PC-3 (cell line): ENCODE results near the gene SCARB1. TPM values are rescaled to one million over a fixed set of nuclear protein-coding genes. Genes with fewer than 3 reads are reported as not detected.

Experiments
- ATAC-seq: fragments of 200-7000 bp; cut with Tn5 transposase; 2 replicates; pipeline ENCODE4 v1.9.1; 2020; ENCODE audit warnings: mild to moderate bottlenecking, moderate library complexity
- BruUV-seq: library from RNA; stranded (reverse); fragments of 400-500 nt; replicated peaks from 2 replicates; lab custom pipeline; 2021; lab: Mats Ljungman, UMichigan
- CTCF ChIA-PET: fragments of 300-600 bp; sonication (Branson Sonifier 250); formaldehyde crosslinking; loops from one replicate; lab custom pipeline; 2022; ENCODE audit warnings: antibody characterized with exemption; lab: Charles Lee
- POLR2A ChIA-PET: fragments of 300-600 bp; sonication (Branson Sonifier 250); formaldehyde crosslinking; loops from one replicate; lab custom pipeline; 2022; ENCODE audit warnings: antibody characterized with exemption; ENCODE audit not compliant: unreplicated experiment; lab: Charles Lee
- DNase-seq: peaks from one replicate; pipeline ENCODE4 v3.0.0-alpha.2; 2015
- H2AFZ ChIP-seq: fragments of 300-600 bp; sonication (generic); 2 replicates; pipeline ENCODE4 v1.6.0; 2016; ENCODE audit warnings: antibody characterized with exemption, low read length
- H3F3A ChIP-seq: fragments of 300-600 bp; sonication (generic); one replicate; pipeline ENCODE4 v1.6.0; 2017; ENCODE audit warnings: antibody characterized with exemption, low read length, control low read depth, mild to moderate bottlenecking; ENCODE audit not compliant: unreplicated experiment
- H3K27ac ChIP-seq: fragments of 300-600 bp; sonication (generic); 2 replicates; pipeline ENCODE4 v1.5.1; 2016; ENCODE audit warnings: mild to moderate bottlenecking, low read length
- H3K27me3 ChIP-seq: fragments of 300-600 bp; sonication (generic); 2 replicates; pipeline ENCODE4 v1.6.1; 2016; ENCODE audit warnings: low read length, mixed read lengths
- H3K36me3 ChIP-seq: fragments of 300-600 bp; sonication (generic); 2 replicates; pipeline ENCODE4 v1.6.1; 2016; ENCODE audit warnings: low read depth, mixed run types, low read length, mixed read lengths
- H3K4me1 ChIP-seq: fragments of 300-600 bp; sonication (generic); 2 replicates; pipeline ENCODE4 v1.5.1; 2016; ENCODE audit warnings: low read length; ENCODE audit not compliant: insufficient read depth
- H3K4me2 ChIP-seq: fragments of 300-600 bp; sonication (generic); 2 replicates; pipeline ENCODE4 v1.6.0; 2016; ENCODE audit warnings: low read length
- H3K4me3 ChIP-seq: fragments of 300-600 bp; sonication (generic); 2 replicates; pipeline ENCODE4 v1.5.1; 2016; ENCODE audit warnings: mild to moderate bottlenecking, low read length, mixed read lengths
- H3K79me2 ChIP-seq: fragments of 300-600 bp; sonication (generic); 2 replicates; pipeline ENCODE4 v1.6.1; 2017; ENCODE audit warnings: low read length, mixed read lengths
- H3K9ac ChIP-seq: fragments of 300-600 bp; sonication (generic); 2 replicates; pipeline ENCODE4 v1.6.0; 2016; ENCODE audit warnings: mild to moderate bottlenecking, low read length
- H3K9me2 ChIP-seq: fragments of 300-600 bp; sonication (generic); replicated peaks from 2 replicates; pipeline ENCODE4 v1.6.1; 2016; ENCODE audit warnings: mixed run types, low read length, mixed read lengths
- H3K9me3 ChIP-seq: fragments of 300-600 bp; sonication (generic); 2 replicates; pipeline ENCODE4 v1.6.1; 2016; ENCODE audit warnings: low read length, mixed read lengths
- H4K20me1 ChIP-seq: fragments of 300-600 bp; sonication (generic); 2 replicates; pipeline ENCODE4 v1.6.1; 2016; ENCODE audit warnings: low read length, mixed read lengths
- CTCF ChIP-seq: fragments of 300-600 bp; sonication (generic); conservative IDR thresholded peaks from 2 replicates; pipeline ENCODE4 v1.5.1; 2017; ENCODE audit warnings: antibody characterized with exemption, low read depth, mild to moderate bottlenecking, low read length
- EZH2 ChIP-seq: fragments of 300-600 bp; sonication (generic); IDR thresholded peaks from one replicate; pipeline ENCODE4 v1.6.1; 2017; ENCODE audit warnings: antibody characterized with exemption, mild to moderate bottlenecking, low read length; ENCODE audit not compliant: unreplicated experiment
- EZH2phosphoT487 ChIP-seq: fragments of 300-600 bp; sonication (generic); IDR thresholded peaks from 2 replicates; pipeline ENCODE4 v1.6.1; 2018; ENCODE audit warnings: mild to moderate bottlenecking, antibody characterized with exemption, low read length, borderline replicate concordance
- intact Hi-C: fragments of 100-400 bp; cut with micrococcal nuclease; formaldehyde crosslinking; loops from 2 replicates; pipeline ENCODE4 v1.9.0; 2023
- total RNA-seq: library from RNA; depleted of rRNA; stranded (reverse); fragments of >200 nt; gene quantifications from 2 replicates; pipeline ENCODE4 v1.2.3, GENCODE V29; 2014

The SCARB1 gene
- total RNA-seq, 1 experiment from 2014 or later: 79.1 TPM

GRCh38 chr12:124743479-124744272 lies 120.0 kb downstream of the SCARB1 start:
- Histone ChIP-seq H3K9me2 (no peaks in the 10 kb centered on the region), H2AFZ (no peak overlapping the region), H4K20me1 (no peaks in the 10 kb centered on the region), H3K4me3 (no peak overlapping the region), H3K79me2 (no peaks in the 10 kb centered on the region), H3K27me3 (no peaks in the 10 kb centered on the region), H3K4me2 (no peak overlapping the region), H3K36me3 (no peaks in the 10 kb centered on the region), H3F3A (peaks cover 6% of the 10 kb centered on the region), H3K4me1 (peaks cover 45% of the 10 kb centered on the region), H3K9ac (no peak overlapping the region), H3K9me3 (no peaks in the 10 kb centered on the region), H3K27ac (no peak overlapping the region)
- ATAC-seq: no peak
- POLR2A ChIA-PET: no interaction called here
- intact Hi-C loops: loop anchor here (10.0 kb wide), 1 partner anchor 359 kb away; no protein-coding TSS in a partner anchor
- no peak for TF ChIP-seq EZH2
- no peak for TF ChIP-seq EZH2phosphoT487
- no peak for TF ChIP-seq CTCF
- no peak for DNase-seq
- CTCF ChIA-PET: no interaction called here
- no TSS peak for BruUV-seq

GRCh38 chr12:124742678-124743077 lies 121.0 kb downstream of the SCARB1 start:
- Histone ChIP-seq H3K4me2 (no peak overlapping the region), H2AFZ (no peak overlapping the region), H3K9ac (no peak overlapping the region), H3F3A (peaks cover 6% of the 10 kb centered on the region), H3K4me1 (peaks cover 36% of the 10 kb centered on the region), H3K27me3 (no peaks in the 10 kb centered on the region), H3K9me3 (no peaks in the 10 kb centered on the region), H3K4me3 (no peak overlapping the region), H3K36me3 (no peaks in the 10 kb centered on the region), H3K27ac (no peak overlapping the region), H3K79me2 (no peaks in the 10 kb centered on the region), H3K9me2 (no peaks in the 10 kb centered on the region), H4K20me1 (no peaks in the 10 kb centered on the region)
- ChIA-PET POLR2A (no interaction called here), CTCF (no interaction called here)
- no TSS peak for BruUV-seq
- ATAC-seq (no peak), DNase-seq (no peak)
- TF ChIP-seq EZH2 (no peak), CTCF (no peak), EZH2phosphoT487 (no peak)
- intact Hi-C loops: loop anchor here (10.0 kb wide), 1 partner anchor 358 kb away; no protein-coding TSS in a partner anchor

GRCh38 chr12:124742111-124742510 lies 121.6 kb downstream of the SCARB1 start:
- H3K4me1 ChIP-seq: peaks cover 34% of the 10 kb centered on the region
- H4K20me1 ChIP-seq: no peaks in the 10 kb centered on the region
- H3K36me3 ChIP-seq: no peaks in the 10 kb centered on the region
- BruUV-seq: no TSS peak
- TF ChIP-seq CTCF (no peak), EZH2phosphoT487 (no peak), EZH2 (no peak)
- H3K9me2 ChIP-seq: no peaks in the 10 kb centered on the region
- ChIA-PET POLR2A (no interaction called here), CTCF (no interaction called here)
- no peaks in the 10 kb centered on the region for H3K79me2 ChIP-seq
- no peak overlapping the region for H3K4me2 ChIP-seq
- ATAC-seq (no peak), DNase-seq (no peak)
- intact Hi-C loops: loop anchor here (10.0 kb wide), 1 partner anchor 357 kb away; no protein-coding TSS in a partner anchor
- H2AFZ ChIP-seq: no peak overlapping the region
- peaks cover 6% of the 10 kb centered on the region for H3F3A ChIP-seq
- H3K9me3 ChIP-seq: no peaks in the 10 kb centered on the region
- no peaks in the 10 kb centered on the region for H3K27me3 ChIP-seq
- no peak overlapping the region for H3K9ac ChIP-seq
- no peak overlapping the region for H3K27ac ChIP-seq
- H3K4me3 ChIP-seq: no peak overlapping the region
